SK-N-SH treated with all-trans-retinoic acid at 6 μM for 48 hours (cell line): ENCODE measurements around the gene KRT74.

Experiments used
- ARNTL ChIP-seq: fragments of 450-650 bp; formaldehyde crosslinking; IDR thresholded peaks from 2 replicates; pipeline ENCODE4 v1.5.0; 2020; ENCODE audit warnings: low read depth, mild to moderate bottlenecking, moderate library complexity, borderline replicate concordance
- ESRRG ChIP-seq: fragments of 250-450 bp; sonication (Bioruptor Pico); IDR thresholded peaks from 2 replicates; pipeline ENCODE4 v1.6.1; 2021; ENCODE audit warnings: mild to moderate bottlenecking
- PATZ1 ChIP-seq: fragments of 250-450 bp; sonication (Bioruptor Pico); IDR thresholded peaks from 2 replicates; pipeline ENCODE4 v1.8.0; 2020; ENCODE audit warnings: mild to moderate bottlenecking, moderate library complexity, borderline replicate concordance
- POU6F1 ChIP-seq: fragments of 250-450 bp; sonication (Bioruptor Pico); IDR thresholded peaks from 2 replicates; pipeline ENCODE4 v1.8.0; 2021; ENCODE audit warnings: low read depth, mild to moderate bottlenecking, moderate library complexity, borderline replicate concordance
- PPARA ChIP-seq: fragments of 250-450 bp; sonication (Bioruptor Pico); IDR thresholded peaks from 2 replicates; pipeline ENCODE4 v1.5.0; 2020; ENCODE audit warnings: mild to moderate bottlenecking, borderline replicate concordance
- RARB ChIP-seq: fragments of 250-450 bp; sonication (Bioruptor Pico); IDR thresholded peaks from 2 replicates; pipeline ENCODE4 v1.8.0; 2021; ENCODE audit warnings: mild to moderate bottlenecking, moderate library complexity
- SNAI2 ChIP-seq: fragments of 250-450 bp; sonication (Bioruptor Pico); IDR thresholded peaks from 2 replicates; pipeline ENCODE4 v1.5.0; 2020; ENCODE audit warnings: mild to moderate bottlenecking, moderate library complexity
- TOX ChIP-seq: fragments of 250-450 bp; sonication (Bioruptor Pico); IDR thresholded peaks from 2 replicates; pipeline ENCODE4 v1.8.0; 2021; ENCODE audit warnings: mild to moderate bottlenecking, moderate library complexity, borderline replicate concordance
- TSHZ2 ChIP-seq: fragments of 250-450 bp; sonication (Bioruptor Pico); IDR thresholded peaks from 2 replicates; pipeline ENCODE4 v1.5.0; 2020; ENCODE audit warnings: mild to moderate bottlenecking, moderate library complexity
- ZC3H10 ChIP-seq: fragments of 250-450 bp; sonication (Bioruptor Pico); IDR thresholded peaks from 2 replicates; pipeline ENCODE4 v1.5.1; 2021; ENCODE audit warnings: mild to moderate bottlenecking, moderate library complexity
- ZFP3 ChIP-seq: fragments of 250-450 bp; sonication (Bioruptor Pico); IDR thresholded peaks from 2 replicates; pipeline ENCODE4 v1.5.0; 2020; ENCODE audit warnings: mild to moderate bottlenecking, moderate library complexity
- ZFP30 ChIP-seq: fragments of 450-650 bp; formaldehyde crosslinking; IDR thresholded peaks from 2 replicates; pipeline ENCODE4 v1.5.0; 2022; ENCODE audit warnings: mild to moderate bottlenecking, moderate library complexity
- TF ChIP-seq, protein P1 (sequence below): fragments of 250-450 bp; sonication (Bioruptor Pico); IDR thresholded peaks from 2 replicates; pipeline ENCODE4 v1.5.1; 2020; ENCODE audit warnings: low read depth, mild to moderate bottlenecking, moderate library complexity

DNA sequence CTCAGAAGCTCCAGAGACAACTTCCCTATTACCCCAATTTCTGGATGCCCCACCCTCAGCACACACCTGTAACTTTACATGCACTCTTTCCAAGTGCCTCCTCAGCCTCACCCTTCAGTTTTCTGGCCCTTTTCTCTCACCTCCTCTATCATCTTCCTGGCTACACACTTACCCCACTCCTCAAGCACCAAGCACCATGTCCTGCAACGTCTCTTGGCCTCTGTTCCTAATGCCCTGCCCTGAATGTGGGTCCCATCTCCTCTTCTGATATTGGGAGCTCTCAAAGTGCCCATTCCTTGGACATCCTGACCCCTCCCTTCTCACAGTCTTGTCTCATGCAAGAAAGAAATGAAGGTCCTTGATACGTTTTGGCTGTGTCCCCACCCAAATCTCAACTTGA is 26.4 kb upstream of the KRT74 start:
- TF ChIP-seq ARNTL (CRISPR knock-in tag), result no peak
- TF ChIP-seq POU6F1 (CRISPR knock-in tag), result no peak
- TF ChIP-seq SNAI2 (CRISPR knock-in tag), result no peak
- no peak for TF ChIP-seq RARB (CRISPR knock-in tag)
- TF ChIP-seq, protein P1, sequence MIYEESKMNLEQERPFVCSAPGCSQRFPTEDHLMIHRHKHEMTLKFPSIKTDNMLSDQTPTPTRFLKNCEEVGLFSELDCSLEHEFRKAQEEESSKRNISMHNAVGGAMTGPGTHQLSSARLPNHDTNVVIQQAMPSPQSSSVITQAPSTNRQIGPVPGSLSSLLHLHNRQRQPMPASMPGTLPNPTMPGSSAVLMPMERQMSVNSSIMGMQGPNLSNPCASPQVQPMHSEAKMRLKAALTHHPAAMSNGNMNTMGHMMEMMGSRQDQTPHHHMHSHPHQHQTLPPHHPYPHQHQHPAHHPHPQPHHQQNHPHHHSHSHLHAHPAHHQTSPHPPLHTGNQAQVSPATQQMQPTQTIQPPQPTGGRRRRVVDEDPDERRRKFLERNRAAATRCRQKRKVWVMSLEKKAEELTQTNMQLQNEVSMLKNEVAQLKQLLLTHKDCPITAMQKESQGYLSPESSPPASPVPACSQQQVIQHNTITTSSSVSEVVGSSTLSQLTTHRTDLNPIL, result no peak
- no peak for TF ChIP-seq ZFP30 (CRISPR knock-in tag)
- no peak for TF ChIP-seq PATZ1 (CRISPR knock-in tag)
- no peak for TF ChIP-seq TOX (CRISPR knock-in tag)
- no peak for TF ChIP-seq TSHZ2 (CRISPR knock-in tag)
- TF ChIP-seq ESRRG (CRISPR knock-in tag), result no peak
- no peak for TF ChIP-seq ZFP3 (CRISPR knock-in tag)
- TF ChIP-seq PPARA, result no peak
- TF ChIP-seq ZC3H10, result no peak
